Loucy (cell line): Measurements from ENCODE around the gene SND1.

Source experiments
- H2AFZ ChIP-seq: fragments of 200-600 bp; sonication (generic); 2 replicates; pipeline ENCODE4 v1.6.0; 2016; ENCODE audit warnings: antibody characterized with exemption, mild to moderate bottlenecking, low read length, moderate library complexity
- H3F3A ChIP-seq: fragments of 200-600 bp; 2 replicates; pipeline ENCODE4 v1.6.0; 2016; ENCODE audit warnings: antibody characterized with exemption, low read depth, mild to moderate bottlenecking
- H3K27me3 ChIP-seq: fragments of 200-600 bp; sonication (generic); 2 replicates; pipeline ENCODE4 v1.6.1; 2014; ENCODE audit warnings: low read length, mild to moderate bottlenecking; ENCODE audit not compliant: insufficient read depth, poor library complexity, severe bottlenecking
- H3K36me3 ChIP-seq: fragments of 200-600 bp; sonication (generic); 2 replicates; pipeline ENCODE4 v1.6.1; 2016; ENCODE audit warnings: low read length; ENCODE audit not compliant: insufficient read depth
- H3K4me1 ChIP-seq: fragments of 200-600 bp; sonication (generic); 2 replicates; pipeline ENCODE4 v1.5.1; 2014; ENCODE audit warnings: low read length, mild to moderate bottlenecking; ENCODE audit not compliant: insufficient read depth, poor library complexity, severe bottlenecking
- H3K4me2 ChIP-seq: fragments of 200-600 bp; sonication (generic); 2 replicates; pipeline ENCODE4 v1.6.0; 2014; ENCODE audit warnings: antibody characterized with exemption, low read length, low read depth, mild to moderate bottlenecking; ENCODE audit not compliant: poor library complexity, severe bottlenecking
- H3K4me3 ChIP-seq: fragments of 200-600 bp; sonication (generic); 2 replicates; pipeline ENCODE4 v1.5.1; 2014; ENCODE audit warnings: low read length, mild to moderate bottlenecking, mixed read lengths; ENCODE audit not compliant: poor library complexity, severe bottlenecking
- H3K79me2 ChIP-seq: fragments of 200-600 bp; sonication (generic); 2 replicates; pipeline ENCODE4 v1.6.1; 2014; ENCODE audit warnings: low read length; ENCODE audit not compliant: insufficient read depth
- H3K9ac ChIP-seq: fragments of 200-600 bp; sonication (generic); 2 replicates; pipeline ENCODE4 v1.6.0; 2014; ENCODE audit warnings: mild to moderate bottlenecking, low read depth, low read length, moderate library complexity; ENCODE audit not compliant: poor library complexity, severe bottlenecking
- H3K9me2 ChIP-seq: fragments of 200-600 bp; sonication (generic); replicated peaks from 2 replicates; pipeline ENCODE4 v1.6.1; 2016; ENCODE audit warnings: low read depth, low read length, mixed read lengths
- H3K9me3 ChIP-seq: fragments of 200-600 bp; sonication (generic); 2 replicates; pipeline ENCODE4 v1.6.1; 2014; ENCODE audit warnings: mild to moderate bottlenecking, antibody characterized with exemption, low read length, low read depth; ENCODE audit not compliant: insufficient read depth
- H4K20me1 ChIP-seq: fragments of 200-600 bp; sonication (generic); 2 replicates; pipeline ENCODE4 v1.6.0; 2014; ENCODE audit warnings: antibody characterized with exemption, low read length, mild to moderate bottlenecking; ENCODE audit not compliant: insufficient read depth, poor library complexity, severe bottlenecking
- EZH2phosphoT487 ChIP-seq: fragments of 200-600 bp; IDR thresholded peaks from 2 replicates; pipeline ENCODE4 v1.6.1; 2018; ENCODE audit warnings: antibody characterized with exemption, mild to moderate bottlenecking, moderate library complexity, borderline replicate concordance
- TF ChIP-seq, protein P1 (sequence below): fragments of 200-600 bp; sonication (generic); conservative IDR thresholded peaks from 2 replicates; pipeline ENCODE4 v1.5.1; 2014; ENCODE audit warnings: mild to moderate bottlenecking, antibody characterized with exemption, low read length

SND1 gene

DNA sequence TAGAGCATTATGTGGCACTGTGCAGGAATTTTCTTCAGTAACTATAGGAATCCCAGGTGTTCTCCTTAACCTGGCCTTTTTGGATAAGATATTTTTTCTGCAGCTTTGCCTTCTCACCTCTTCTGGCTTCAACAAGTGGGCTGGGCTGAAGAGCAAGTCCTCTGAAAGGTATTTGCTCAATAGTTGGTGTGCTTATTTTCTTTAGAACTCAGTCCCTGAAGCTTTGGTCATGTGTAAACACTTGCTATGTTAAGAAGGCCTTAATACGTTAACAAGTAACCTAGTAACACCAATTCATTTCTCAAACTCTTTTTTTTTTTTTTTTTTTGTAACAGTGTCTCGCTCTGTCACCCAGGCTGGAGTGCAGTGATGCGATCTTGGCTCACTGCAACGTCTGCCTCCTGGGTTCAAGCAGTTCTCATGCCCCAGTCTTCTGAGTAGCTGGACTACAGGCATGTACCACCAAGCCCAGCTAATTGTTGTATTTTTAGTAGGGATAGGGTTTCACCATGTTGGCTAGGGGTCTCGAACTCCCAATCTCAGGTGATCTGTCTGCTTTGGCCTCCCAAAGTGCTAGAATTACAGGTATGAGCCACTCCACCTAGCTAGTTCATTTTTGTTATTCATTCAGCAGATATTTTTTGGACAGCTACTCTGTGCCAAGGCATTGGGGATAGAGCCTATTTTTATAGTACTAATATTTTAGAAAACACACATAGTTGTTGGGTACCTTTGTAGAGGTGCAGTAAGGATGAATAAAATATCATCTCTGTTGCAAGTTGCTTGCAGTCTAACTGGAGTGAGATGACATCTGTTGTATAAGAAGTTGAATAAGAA, 164.6 kb downstream of the SND1 start:
- peaks cover 15% of the 10 kb centered on the region for H4K20me1 ChIP-seq
- peaks cover 40% of the 10 kb centered on the region; the same call in 1 of the 2 replicates for H3K79me2 ChIP-seq

DNA sequence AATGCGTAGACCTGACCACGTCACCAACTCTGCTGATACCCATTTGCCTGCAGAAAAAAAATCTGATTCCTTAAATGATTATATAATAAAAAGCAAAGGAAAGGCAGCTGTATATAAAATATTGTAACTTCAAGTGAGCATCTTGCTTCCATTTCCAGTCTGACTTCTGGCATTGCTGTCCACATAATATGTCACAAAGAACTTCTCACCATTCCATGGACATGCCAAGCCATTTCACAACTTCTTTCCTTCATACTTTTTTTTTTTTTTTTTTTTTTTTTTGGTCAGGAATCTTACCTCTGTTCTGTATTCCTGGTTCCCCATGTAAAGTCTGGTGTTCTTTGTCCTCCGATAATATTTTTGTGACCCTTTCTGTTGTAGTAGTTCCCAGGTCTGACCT, 165.5 kb downstream of the SND1 start:
- peaks cover 37% of the 10 kb centered on the region; the same call in 1 of the 2 replicates for H3K79me2 ChIP-seq
- no peaks in the 10 kb centered on the region for H3F3A ChIP-seq
- TF ChIP-seq, protein P1, sequence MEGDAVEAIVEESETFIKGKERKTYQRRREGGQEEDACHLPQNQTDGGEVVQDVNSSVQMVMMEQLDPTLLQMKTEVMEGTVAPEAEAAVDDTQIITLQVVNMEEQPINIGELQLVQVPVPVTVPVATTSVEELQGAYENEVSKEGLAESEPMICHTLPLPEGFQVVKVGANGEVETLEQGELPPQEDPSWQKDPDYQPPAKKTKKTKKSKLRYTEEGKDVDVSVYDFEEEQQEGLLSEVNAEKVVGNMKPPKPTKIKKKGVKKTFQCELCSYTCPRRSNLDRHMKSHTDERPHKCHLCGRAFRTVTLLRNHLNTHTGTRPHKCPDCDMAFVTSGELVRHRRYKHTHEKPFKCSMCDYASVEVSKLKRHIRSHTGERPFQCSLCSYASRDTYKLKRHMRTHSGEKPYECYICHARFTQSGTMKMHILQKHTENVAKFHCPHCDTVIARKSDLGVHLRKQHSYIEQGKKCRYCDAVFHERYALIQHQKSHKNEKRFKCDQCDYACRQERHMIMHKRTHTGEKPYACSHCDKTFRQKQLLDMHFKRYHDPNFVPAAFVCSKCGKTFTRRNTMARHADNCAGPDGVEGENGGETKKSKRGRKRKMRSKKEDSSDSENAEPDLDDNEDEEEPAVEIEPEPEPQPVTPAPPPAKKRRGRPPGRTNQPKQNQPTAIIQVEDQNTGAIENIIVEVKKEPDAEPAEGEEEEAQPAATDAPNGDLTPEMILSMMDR, result no peak
- no peak for TF ChIP-seq EZH2phosphoT487
- no peak overlapping the region for H3K4me2 ChIP-seq
- H3K4me1 ChIP-seq, result peaks cover 16% of the 10 kb centered on the region
- H3K36me3 ChIP-seq, result no peaks in the 10 kb centered on the region
- no peaks in the 10 kb centered on the region for H3K9me3 ChIP-seq
- peaks cover 22% of the 10 kb centered on the region for H4K20me1 ChIP-seq
- H3K9ac ChIP-seq, result no peak overlapping the region
- no peaks in the 10 kb centered on the region for H3K27me3 ChIP-seq
- H3K9me2 ChIP-seq, result no peaks in the 10 kb centered on the region
- no peak overlapping the region for H3K4me3 ChIP-seq
- no peak overlapping the region for H2AFZ ChIP-seq

More for the DNA sequence above, 164.6 kb downstream of the SND1 start:
- no peak overlapping the region for H3K4me2 ChIP-seq
- H3K9me2 ChIP-seq, result no peaks in the 10 kb centered on the region
- H2AFZ ChIP-seq, result no peak overlapping the region
- peaks cover 13% of the 10 kb centered on the region for H3K4me1 ChIP-seq
- H3F3A ChIP-seq, result no peaks in the 10 kb centered on the region
- no peaks in the 10 kb centered on the region for H3K36me3 ChIP-seq
- no peak overlapping the region for H3K4me3 ChIP-seq
- no peak for TF ChIP-seq EZH2phosphoT487
- TF ChIP-seq, protein P1, result no peak
- H3K9me3 ChIP-seq, result no peaks in the 10 kb centered on the region
- no peaks in the 10 kb centered on the region for H3K27me3 ChIP-seq
- H3K9ac ChIP-seq, result no peak overlapping the region

DNA sequence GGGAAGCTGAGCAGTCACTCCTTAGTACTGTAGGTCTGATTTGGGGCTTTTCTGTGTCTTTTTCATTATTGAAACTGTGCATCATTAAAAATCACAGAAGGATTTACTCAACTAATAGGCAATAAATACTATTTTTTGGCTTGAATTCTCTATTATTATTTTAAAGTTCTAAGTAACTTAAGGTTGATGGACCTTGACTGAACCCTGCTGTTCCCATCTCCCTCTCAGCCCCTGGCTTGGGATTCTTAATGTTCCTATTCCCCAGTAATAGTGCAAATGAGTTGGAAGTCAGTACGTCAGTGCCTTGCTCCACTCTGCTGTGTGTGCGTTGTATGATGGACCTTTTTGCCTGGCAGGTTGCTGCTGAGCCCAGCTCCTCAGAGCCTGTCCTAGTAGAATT, 166.3 kb downstream of the SND1 start:
- Histone ChIP-seq H3K9me2 (no peaks in the 10 kb centered on the region), H3F3A (no peaks in the 10 kb centered on the region), H3K9me3 (no peaks in the 10 kb centered on the region), H3K4me2 (no peak overlapping the region), H3K4me3 (no peak overlapping the region), H4K20me1 (peaks cover 23% of the 10 kb centered on the region), H2AFZ (no peak overlapping the region), H3K4me1 (peaks cover 16% of the 10 kb centered on the region), H3K27me3 (no peaks in the 10 kb centered on the region), H3K9ac (no peak overlapping the region), H3K36me3 (no peaks in the 10 kb centered on the region), H3K79me2 (peaks cover 31% of the 10 kb centered on the region; the same call in 1 of the 2 replicates)
- TF ChIP-seq EZH2phosphoT487, result no peak
